ENCODE results near the gene MAD1L1.

MAD1L1 gene

DNA sequence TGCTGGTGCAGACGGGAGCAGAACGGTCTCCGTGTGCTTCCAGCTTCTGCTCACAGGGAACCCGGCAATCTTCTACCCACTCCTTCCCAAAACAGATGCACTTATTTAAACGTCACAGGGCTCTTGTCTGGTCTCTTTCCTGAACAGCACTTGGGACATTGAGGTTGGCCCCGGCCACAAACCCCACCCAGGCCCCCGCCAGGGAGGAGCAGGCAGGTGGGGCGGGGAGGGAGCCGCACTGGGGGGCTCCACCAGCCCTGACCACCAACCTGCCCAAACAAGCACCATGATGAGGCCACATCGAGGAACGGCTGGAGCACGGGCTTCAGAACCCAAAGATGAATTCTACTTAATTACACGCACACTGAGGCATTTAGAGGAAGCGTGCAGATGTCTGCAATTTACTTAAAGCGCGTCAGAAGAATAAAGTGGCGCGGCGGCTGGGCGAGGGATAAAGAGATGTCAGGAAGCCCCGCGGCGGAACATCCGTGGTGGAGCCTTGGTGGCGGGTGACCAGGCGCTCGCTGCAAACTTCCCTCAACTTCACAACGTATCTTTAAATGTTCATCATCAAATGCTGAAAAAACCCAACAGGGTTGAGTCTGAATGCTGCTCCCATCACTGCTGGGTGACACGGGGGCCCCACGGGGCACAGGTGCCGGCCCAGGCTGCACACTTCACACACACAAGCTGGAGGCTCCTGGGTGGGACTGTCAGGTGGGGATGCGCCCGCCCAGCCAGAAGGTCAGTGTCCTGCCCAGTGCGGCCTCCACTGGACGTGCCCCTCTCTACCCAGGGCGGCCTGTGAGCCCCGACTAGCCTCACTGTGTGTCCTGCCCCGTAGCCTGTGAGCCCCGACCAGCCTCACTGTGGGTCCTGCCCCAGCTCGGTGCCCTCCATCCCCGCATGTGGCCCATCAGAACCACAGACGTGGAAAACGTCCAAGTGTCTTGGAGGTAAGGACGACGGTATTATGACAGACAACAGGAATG is 279.2 kb downstream of the MAD1L1 start:
- DNase-seq (ENCODE audit: low read depth) = no peak

DNA sequence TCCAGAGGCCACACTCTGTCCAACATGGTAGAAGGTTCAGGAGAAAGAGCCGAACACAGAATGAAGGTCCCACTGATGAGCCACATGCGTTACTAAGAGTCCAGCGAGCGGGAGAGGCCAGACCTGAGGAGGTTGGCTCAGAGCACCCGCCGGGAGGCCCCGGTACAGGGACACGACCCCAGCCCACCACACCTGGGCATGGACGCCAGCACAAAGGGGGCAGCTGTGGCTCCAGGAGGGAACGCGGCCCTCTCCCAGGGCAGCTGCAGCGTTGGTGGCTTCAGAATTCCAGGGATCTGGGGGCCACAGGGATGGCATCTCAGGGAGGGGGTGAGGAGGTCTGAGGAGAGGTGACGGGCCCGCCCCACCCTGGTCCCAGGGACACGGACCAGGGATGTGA is 280.0 kb downstream of the MAD1L1 start:
- DNase-seq (ENCODE audit: low read depth) = no peak

DNA sequence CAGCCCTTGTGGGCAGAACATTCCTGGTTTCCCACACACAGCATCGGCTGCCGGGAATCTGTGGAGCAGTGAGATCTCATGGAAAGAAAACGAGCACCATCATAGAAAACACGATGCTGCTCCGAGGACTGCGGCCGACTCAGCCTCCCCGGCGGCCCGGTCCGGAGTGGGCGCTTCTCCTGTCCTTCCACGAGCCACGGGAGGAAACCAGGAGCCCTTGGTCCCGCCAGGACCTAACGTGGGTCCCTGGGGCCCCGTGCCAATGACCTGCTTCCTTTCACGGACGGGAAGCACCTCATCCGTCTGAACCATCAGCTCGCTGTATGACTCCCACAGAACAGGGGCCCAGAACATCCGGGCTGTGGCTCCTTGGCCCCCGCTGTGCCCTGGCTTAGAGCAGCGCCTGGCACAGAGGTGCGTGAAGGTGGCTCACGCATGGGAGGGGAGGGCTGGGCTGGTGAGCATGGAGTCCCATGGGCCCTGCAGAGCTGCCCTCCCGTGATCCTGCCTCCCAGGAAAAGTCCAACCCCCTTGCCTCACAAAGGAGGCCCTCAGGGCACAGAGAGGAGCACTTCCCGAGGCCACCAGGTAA is 280.5 kb downstream of the MAD1L1 start:
- DNase-seq (ENCODE audit: low read depth) = no peak

DNA sequence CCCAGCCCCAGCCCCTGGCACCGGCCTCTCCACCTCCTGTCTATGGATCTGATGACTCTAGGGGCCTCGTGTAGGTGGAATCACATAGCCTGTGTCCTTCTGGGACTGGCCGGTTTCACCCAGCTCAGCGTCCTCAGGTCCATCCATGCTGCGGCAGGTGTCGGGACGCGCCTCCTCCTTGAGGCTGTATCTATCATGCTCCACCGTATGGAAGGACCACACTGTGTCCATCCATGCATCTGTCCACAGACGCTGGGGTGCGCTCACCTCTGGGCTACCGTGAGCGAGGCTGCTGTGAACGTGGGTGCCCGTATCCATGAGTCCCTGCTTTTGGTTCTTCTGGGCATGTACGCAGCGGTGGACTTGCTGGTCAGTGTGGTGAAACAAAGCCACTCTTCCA is 281.1 kb downstream of the MAD1L1 start:
- no peak for DNase-seq (ENCODE audit: low read depth)

DNA sequence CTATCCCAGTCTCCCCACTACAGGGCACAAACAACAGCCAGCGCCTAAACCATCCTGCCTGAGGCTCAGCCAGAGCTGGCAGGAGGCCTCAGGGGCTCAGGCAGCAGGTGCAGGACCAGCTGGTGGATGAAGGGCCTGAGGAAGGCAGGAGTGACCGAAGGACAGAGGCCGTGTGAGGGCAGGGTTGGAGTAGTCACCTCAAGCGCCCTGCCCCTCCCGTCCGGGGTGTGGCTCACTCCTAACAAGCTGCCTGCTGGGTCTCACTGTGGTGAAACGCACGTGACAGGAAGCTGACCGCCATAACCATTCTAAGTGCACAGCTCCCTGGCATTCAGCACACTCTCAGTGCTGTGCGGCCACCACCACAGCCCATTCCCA is 281.6 kb downstream of the MAD1L1 start:
- DNase-seq (ENCODE audit: low read depth) = no peak

DNA sequence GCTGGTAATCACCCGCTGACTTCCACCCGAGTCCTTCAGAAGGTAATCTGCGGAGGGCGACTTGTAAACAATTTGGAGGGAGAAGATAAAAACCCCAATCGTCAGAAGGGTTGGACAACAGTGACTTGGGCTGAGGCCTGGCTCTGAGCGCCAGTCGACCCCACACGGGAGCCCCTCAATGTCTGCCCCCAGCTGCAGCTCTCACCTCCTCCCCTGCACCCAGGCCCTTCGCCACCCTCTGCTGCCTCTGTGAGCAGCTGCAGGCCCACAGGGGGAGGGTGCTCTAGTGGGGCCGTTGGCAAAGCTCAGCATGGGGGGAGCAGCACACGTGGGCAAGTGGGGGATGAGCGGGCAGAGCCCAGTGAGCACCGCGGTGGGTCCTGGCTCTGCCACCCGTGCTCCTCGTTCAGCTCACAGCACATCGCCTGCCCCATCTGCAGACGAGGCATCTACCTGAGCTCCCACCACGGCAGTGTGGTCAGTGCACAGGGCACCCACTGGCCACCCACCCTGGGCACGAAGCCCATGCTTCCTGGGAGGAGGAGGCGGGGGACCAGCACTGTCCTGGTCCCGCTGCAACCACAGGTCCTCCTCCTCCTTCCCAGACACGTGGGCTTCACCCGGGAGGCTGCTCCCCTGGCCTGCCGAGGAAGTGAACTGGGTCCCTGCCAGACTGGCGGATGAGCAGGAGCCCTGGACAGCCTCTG is 282.1 kb downstream of the MAD1L1 start:
- DNase-seq (ENCODE audit: low read depth) = no peak

DNA sequence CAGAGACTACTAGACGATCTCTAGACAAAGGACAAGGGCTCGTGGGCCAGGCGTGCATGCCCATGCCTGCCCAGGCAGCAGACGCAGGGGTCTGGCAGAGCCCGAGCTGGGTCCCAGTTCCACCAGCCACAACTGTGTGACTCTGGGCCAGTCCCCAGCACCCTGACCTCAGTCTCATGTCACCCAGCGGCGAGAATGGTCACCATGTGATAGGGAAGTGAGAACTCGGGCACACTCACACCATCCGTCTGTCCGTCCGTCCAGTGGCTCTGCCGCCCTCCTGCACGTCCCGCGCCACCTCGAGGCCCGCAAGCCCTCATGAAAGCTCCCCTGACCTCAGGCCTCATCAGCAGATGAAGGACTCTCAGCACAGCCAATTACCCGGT is 282.7 kb downstream of the MAD1L1 start:
- DNase-seq (ENCODE audit: low read depth) = no peak

DNA sequence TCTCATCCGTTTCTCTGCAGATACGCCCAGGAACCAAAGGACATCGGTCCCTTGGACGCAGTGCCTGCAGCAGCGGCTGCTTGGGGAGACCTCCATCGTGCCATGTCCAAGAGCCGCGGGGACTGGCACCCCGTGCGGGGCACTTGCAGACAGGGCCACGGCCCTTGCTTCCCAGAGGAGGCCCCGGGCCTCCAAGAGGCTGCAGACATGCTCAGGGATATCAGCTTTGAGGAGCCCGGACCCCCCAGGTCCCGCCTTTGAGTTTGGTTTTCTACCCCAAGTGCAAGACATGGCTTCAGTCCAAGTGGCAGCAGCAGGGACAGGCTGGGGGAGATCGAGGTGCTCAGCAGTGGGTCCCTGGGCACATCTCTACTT is 283.1 kb downstream of the MAD1L1 start:
- DNase-seq (ENCODE audit: low read depth) = no peak

DNA sequence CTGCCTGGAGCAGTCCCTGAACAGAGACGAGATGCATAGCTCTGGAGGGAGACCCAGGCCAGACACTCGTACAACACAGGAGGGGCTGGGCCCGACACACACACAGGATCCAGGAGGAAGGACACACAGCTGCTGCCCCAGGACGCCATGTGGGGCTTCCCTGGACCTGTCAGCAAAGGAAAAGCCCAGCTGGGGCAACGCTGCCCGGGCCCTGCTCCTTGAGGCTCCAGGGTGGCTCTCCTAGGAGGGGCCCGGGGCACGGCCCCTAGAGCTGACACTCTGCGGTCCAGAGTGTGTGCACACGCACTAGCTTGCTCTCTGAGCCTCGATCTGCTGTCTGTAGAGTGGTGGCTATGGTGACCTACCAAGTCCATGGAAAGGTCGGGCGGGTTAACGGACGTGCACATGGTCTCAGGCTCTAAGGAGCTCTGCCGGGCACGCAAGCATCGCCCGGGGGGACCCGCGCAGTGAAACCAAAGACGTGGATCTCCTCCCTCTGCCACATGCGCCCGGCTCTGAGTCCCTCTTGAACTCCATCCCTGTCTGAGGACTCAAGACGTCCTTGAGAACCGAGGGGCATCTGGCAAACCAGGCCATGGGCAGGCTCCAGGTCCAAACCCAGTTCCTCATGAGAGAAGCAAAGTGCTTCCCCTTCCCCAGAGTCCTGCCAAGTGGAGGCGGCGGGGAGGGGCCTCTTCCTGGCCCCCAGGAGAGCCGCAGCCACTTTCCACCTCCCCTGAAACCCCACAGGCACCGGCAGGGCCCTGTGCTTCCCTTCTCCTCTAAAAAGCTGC is 283.7 kb downstream of the MAD1L1 start:
- DNase-seq (ENCODE audit: low read depth) = no peak

DNA sequence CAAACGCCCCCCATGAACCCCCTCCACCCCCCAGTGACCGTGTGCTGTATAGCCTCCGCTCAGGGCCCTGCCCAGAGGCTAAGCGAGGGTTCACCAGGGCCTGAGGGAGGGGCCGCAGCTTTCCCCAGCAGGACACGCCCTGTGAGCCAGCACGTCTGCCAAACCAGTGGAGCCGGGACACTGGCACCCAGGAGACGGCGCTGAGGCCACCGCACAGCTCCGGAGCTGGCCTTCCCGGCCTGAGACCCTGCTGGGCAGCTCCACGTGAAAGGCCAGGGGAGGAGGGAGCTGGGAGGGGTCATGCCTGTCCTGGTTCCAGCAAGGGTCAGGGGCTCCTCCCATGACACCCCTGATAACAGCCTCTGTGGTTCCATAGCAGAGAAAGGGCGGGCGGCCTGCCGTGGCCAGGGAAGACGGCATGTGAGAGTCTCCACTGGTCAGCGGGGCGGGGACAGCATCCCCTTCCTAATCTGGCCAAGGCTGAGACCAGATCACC is 284.4 kb downstream of the MAD1L1 start:
- no peak for DNase-seq (ENCODE audit: low read depth)

DNA sequence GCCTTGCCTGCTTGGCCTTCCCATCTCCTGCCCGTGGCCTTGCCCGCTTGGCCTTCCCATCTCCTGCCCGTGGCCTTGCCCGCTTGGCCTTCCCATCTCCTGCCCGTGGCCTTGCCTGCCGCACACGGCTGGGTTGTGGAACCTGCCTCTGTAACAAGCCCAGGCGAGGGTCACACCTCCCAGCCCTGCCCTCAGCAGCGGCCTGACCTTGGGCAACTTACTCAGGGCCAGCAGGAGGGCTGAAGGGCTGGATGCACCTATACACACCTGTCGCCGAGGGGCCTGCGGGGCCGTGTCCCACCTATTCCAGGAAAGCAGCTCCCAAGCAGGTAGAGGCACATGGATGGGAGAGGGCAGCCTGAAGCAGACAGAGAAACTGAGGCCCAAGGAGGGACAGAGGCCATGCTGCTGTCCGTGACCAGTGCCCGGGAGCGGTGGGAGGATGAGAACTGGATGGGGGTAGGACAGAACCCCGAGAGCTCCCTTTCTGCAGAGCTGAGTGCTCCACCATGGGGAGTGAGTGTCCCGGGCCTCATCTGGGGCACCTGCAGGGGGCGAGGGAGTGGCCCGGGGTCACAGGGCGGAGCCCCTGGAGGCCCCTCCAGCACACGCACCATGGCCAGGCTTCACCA is 285.0 kb downstream of the MAD1L1 start:
- no peak for DNase-seq (ENCODE audit: low read depth)

DNA sequence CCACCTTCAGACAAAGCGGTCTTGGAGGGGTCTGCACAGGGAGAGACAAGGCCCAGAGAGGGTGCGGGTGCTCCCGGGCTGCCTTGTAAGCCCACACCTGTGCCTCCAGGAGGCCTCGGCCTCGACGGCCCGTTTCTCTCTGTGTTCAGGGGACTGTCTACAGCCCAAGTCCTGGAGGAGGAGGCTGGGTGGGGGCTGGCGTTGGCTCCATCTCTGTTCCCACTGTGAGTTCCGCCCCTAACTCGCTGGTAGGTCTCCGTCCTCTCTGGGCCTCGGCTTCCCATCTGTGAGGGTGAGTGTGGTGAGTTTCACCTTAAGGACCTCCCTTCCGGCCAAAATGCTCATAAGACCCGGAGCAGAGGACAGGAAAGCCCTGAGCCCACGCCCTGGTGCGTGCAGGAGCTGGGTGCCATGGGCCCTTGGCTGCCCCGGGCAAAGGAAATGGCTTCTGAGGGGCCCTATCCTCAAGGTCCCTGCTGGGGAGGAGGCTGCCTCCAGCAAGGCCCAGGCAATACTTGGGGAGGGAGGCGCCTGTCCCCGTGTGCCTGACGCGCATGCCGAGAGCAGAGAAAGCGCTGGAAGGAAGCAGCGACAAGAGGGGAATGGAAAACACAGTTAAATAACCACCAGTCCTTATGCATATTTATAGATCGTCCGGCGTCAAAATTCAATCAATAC is 285.8 kb downstream of the MAD1L1 start:
- DNase-seq (ENCODE audit: low read depth) = no peak

DNA sequence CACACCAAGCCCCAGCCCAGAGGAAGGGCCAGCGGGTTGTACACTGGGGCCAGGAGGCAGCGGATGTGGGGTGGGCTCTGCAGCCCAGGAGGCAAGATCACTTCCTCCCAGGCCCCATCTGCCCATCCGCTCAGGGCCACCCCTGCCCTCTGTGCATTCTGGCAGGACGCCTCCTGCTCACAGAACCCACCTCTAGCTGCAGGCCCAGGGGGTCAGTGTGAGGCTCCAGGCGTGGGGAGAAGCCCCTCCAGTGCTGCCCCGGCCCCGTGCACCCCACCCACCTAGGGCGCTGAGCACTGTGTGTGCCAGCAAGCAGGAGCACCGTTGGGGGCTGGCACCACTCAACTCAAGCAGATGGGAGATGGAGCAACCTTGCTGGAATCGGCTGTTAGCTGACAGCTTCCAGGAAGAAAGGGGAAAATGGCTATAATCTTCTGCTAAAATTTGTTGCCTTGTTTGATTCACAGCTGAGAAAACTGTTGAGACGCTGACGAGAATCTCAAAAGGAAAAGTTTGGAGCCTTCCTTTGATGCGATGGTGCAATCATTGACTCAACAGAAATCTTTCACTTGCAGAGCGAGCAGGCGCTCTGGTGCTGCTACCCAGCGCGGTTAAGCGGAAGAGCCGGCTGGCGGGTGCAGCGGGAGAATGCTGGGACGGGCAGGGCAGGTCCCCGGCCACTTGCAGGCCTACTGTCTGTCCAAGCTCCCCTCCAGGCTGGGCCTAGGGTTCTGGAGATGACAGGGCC is 286.5 kb downstream of the MAD1L1 start:
- DNase-seq (ENCODE audit: low read depth) = no peak

DNA sequence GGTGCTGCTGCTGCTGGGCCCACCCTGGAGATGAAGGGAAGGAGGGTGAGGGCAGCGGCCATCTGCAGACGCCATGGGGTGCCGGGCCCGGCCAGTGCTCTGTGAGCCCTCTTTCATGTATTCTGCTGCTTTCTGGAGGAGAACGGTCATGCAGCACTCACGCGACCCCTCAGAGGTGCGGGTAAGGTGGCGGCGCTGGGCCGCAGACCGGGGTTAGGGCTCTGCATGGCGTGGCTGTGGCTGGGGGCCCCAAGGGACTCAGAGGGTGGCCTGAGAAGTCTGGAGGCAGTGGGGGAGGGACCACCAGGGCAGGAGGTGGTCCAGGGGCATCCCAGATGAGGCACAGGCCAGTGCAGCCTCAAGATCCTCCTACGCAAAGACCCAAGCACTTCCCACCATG is 287.2 kb downstream of the MAD1L1 start:
- DNase-seq (ENCODE audit: low read depth) = no peak

DNA sequence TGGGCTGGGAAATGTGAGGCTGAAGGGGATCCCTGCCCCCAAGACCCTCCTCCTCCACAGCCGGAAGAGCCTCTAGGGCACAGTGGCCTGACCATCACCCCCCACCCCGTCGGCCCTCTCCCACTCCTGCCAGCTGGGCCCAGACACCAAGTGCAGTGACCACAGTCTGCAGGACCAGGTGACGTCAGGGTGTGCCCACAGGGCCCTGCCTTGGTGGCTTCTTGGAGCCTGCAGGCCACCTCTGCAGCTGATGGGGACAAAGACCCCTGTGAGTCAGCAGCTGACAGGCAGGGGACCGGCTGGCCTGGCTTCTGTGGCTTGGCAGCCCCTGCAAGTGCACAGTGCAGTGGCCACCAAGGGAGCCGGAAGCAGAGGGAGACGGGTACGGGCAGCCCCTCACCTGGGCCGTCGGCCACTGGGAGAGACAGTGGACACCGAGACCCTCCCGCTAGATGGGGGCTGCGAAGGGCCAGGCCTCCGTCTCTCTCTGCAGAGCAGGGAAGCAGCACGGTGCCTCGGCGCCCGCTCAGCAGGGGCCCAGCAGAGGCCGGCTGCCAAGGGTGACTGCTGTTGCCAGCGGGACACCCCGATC is 288.0 kb downstream of the MAD1L1 start:
- DNase-seq (ENCODE audit: low read depth) = no peak

DNA sequence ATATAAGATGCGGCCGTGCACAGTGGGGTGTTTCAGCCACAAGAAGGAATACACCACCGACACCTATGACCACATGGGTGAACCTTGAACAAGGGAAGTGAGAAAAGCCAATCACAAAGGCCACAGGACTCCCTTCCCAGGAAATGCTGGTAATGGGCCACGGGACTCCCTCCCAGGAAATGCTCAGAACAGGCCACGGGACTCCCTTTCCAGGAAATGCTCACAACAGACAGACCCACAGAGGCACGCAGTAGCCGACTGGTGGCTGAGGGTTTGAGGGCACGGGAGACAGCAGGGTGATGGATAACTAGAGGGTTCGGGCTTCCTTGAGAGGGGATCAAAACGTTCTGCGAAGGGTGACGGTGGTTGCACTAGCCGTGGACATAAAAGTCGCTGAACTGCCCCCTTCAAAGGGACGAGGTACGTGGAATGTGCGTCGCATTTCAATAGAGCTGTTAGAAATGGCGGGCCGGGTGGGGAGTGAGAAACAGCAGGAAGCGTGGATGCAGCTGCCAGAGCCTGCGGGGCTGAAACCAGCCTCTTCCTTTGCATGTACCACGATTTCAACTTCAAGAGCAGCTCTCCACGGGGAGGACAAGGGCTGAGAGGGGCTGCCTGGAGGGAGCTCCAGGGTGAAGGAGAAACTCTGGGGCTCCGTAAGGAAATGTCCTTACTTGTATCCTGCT is 288.7 kb downstream of the MAD1L1 start:
- DNase-seq (ENCODE audit: low read depth) = no peak

DNA sequence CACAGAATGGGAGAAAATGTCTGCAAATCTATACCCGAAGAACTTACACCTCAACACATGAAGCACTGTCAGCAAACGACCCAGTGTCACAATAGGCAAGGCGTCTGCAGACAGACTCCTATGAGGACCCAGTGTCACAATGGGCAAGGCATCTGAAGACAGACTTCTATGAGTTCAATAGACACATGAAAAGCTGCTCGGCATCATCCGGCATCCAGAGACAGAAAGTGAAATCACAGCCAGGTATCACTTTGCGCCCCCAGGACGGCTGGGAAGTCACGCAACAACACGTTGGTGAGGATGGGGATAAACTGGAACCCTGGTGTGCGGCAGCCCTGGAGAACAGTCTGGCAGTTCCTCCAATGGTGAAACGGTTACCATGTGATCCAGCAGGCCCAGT is 289.4 kb downstream of the MAD1L1 start:
- DNase-seq (ENCODE audit: low read depth) = no peak

DNA sequence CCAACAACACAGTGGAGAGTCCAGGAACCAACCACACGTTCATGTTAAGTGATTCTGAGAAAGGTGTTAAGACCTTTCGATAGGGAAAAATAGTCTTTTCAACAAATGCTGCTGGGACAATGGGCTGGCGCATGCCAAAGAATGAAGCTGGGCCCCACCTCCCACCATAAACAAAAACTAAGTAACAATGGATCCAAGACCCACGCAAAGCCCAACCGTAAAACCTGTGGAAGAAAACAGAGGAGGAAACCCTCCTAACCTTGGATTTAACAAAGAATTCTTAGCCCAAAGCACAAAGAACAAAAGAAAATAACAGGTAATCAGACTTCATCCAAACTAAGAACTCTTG is 289.8 kb downstream of the MAD1L1 start:
- DNase-seq (ENCODE audit: low read depth) = no peak

DNA sequence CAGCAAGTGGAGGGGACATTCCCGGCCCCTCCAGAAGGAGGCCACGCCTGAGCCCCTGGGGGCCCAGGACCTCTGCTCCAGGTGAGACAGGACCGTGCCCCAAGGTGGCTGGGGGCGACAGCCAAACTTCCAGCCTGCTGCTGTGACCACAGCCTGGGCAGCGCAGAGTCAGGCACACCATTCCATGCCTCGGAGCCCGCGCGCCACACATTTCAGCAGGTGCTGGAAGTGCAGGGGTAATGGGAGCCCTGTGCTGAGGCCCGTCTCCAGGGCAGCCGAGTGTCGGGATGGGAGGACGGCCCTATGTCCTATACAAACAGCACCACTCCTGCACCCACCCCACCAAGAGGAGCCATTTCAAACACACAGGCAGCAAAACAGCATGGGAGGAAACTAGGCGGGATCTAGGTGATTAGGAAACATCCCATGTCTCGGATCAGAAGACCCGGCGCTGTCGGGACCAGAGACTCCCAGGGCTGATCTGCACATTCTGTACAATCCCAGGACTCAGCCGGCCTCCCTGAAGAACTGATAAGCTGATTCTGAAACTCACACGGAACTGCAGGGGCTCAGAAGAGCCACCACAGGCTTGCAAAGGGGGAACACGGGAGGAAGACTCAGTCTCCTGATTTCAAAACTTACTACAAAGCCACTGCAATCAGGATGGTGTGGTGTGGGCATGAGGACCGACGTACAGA is 290.4 kb downstream of the MAD1L1 start:
- no peak for DNase-seq (ENCODE audit: low read depth)

Data from HS-5 (cell line).